GM15510 (cell line): ENCODE data around the gene ARMC2.

Source experiments
- POLR2A ChIP-seq: IDR thresholded peaks from 3 replicates; pipeline ENCODE4 v1.6.1; 2011; ENCODE audit warnings: borderline replicate concordance; ENCODE audit not compliant: insufficient read length; ENCODE audit errors: extremely low read depth

The ARMC2 gene, protein sequence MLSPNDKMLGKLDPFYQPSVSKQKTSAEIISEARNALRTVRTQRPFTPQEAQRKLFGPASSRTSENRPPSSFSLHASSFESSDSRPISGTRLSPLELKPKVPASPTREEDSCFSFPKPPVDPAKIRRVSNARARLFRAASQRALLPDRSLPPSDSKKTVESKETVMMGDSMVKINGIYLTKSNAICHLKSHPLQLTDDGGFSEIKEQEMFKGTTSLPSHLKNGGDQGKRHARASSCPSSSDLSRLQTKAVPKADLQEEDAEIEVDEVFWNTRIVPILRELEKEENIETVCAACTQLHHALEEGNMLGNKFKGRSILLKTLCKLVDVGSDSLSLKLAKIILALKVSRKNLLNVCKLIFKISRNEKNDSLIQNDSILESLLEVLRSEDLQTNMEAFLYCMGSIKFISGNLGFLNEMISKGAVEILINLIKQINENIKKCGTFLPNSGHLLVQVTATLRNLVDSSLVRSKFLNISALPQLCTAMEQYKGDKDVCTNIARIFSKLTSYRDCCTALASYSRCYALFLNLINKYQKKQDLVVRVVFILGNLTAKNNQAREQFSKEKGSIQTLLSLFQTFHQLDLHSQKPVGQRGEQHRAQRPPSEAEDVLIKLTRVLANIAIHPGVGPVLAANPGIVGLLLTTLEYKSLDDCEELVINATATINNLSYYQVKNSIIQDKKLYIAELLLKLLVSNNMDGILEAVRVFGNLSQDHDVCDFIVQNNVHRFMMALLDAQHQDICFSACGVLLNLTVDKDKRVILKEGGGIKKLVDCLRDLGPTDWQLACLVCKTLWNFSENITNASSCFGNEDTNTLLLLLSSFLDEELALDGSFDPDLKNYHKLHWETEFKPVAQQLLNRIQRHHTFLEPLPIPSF

DNA sequence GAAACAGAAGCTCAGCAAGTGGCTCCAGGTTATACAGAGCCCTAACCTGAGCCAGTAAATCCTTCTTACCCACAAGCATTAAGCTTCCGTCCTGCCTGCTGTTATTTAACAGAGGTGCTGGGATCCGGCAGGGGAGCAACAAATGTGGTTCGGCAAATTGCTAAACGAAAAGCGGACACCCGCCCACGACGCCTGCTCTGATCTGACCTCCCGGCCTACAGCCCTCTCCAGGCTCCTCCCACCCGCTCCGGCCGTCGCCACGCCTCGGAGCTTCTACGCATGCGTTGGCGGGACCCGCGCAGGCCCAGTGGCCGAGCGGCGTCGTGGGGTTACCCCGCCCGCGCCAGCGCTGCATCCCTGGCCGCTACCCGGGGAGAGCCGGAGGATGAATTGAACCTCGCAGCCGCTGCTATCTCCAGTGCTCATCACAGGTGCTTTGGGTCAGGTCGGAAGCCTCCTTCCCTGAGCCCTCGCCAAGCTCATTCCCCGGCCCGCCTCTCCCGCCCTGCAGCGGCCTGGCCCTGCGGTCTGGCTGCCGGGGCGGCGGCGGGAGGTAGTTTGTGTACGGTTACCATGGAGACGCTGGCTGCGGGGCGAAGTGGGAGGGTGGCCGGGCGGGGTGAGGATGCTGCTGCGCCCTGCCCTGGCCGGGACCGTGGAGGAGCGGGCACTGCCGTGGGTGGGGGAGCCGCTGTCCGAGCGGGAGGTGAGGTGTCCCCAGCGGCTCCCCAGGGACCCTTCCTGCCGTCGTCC lies at the start of gene ARMC2:
Gene ARMC2 (plus strand): TSS at position 307 of the 753 bp plus-strand sequence. CDS start 5,846 bp downstream, outside the sequence.
- TF ChIP-seq POLR2A: no peak

DNA sequence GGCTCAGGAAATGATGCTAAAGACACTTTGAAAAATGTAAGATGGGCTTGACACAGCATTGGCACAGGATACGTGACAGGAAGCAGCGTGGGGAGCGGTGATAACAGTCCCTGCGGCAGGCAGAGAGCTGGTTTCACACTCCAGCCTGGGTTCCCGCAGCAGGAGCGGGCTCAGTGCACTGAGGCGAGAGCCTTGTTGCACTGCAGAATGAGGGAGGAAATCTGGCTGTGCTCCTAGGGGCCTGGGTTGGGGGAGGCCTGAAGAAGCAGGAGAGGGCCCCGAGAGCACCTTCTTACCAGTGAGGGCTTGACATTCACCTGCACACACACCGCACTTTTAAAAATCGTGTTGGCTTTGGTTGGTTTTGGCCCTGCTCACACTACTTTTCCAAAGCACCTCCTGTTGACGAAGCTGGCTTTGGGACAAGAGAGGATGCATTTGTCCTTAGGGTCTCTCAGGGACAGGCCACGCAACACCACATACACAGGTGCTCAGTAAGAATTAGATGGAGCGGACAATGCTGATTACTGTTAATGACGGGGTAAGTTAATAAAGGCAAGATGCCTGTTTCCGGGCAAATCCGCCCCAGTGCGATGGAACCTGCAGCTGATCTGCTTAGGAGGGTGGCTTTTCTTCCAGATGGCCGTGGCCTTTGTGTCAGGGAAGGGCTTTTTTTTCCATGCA lies 49.4 kb upstream of the ARMC2 start:
- no peak for TF ChIP-seq POLR2A

DNA sequence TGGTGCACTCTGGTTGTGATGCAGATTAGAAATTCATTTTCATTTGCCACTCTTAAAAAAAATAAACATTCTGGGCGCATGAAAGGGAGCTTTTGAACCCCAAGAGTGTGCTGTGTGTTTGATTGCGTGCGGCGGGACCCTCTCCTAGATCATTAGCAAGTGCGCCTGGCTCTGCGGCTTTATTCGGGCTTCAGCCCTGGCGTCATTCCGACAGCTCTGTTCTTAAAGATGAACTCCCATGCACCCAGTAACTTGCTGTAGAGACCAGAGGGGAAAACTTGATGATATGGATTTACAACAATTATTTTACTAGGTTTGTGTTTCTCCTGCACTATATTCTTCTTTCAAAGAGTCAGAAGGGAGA lies 48.9 kb upstream of the ARMC2 start:
- TF ChIP-seq POLR2A: no peak

DNA sequence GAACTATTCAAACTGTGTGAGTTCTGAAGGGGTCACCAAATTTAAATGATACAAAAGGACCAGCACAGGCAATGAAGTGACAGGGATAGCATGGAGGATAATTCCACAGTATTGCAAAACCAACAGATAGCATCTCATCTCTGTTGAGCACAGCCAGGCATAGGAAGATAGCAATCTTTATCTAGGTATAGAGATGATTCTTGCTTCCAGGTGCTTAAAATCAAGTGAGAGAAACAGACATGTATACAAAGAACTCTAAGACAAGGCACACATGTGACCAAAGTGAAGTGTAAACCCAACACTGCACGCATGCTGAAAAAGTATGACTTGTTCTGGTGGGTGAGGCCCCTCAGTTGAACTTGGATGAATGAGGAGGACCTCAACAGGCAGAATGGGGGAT lies 48.4 kb upstream of the ARMC2 start:
- no peak for TF ChIP-seq POLR2A

DNA sequence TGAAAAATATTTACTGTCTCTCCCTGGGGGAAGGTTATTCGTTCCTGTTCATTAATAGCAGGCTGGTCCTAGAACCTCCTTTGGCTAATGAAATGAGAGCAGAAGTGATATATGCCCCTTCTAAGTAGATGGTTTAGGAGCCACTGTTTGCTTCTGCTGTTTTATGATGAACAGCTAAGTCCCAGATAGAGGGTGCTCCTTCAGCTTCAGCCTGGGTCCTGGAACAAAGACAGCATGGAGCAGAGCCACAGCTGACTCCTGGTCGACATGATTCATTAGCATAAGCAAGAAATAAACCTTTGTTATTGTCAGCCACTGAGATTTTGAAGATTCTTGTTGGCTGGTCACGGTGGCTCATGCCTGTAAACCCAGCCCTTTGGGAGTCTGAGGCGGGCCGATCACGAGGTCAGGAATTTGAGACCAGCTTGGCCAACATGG lies 47.8 kb upstream of the ARMC2 start:
- TF ChIP-seq POLR2A: no peak

DNA sequence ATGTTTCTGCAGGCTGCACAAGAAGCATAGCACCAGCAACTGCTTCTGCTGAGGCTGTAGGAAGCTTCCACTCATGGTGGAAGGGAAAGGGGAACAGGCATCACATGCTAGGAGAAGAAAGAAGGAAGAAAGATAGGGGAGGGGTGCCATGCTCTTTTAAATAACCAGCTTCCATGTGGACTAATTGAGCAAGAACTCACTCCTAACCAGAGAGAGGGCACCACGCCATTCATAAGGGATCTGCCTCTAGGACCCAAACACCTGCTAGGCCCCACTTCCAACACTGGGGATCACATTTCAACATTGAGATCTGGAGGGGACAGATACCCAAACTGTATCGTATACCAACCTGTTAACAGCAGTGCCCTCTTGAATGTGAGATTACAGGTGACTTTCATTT lies 46.9 kb upstream of the ARMC2 start:
- no peak for TF ChIP-seq POLR2A

DNA sequence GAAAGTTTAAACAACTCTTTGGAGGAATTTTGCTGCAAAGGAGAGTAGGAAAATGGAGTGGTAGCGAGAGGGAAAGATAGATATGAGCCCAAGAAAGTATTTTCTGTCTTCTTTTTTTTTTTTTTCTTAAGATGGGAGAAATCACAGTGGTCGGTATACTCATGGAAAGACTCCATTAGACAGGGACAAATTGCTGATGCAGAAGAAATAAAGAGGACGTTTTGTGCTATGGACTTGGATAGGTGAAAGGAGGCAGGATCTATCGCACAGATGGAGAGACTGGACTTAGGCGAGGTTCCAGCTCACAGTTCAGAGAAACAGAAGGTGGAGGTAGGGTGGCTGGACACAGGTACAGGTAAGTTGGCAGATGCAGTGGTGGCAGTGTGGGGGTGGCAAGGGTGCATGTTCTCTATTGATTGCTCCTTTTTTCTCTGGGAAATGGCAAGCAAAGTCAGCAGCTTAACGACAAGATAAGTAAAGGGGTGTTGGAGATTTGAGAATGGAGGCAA lies 44.2 kb upstream of the ARMC2 start:
- TF ChIP-seq POLR2A: no peak

DNA sequence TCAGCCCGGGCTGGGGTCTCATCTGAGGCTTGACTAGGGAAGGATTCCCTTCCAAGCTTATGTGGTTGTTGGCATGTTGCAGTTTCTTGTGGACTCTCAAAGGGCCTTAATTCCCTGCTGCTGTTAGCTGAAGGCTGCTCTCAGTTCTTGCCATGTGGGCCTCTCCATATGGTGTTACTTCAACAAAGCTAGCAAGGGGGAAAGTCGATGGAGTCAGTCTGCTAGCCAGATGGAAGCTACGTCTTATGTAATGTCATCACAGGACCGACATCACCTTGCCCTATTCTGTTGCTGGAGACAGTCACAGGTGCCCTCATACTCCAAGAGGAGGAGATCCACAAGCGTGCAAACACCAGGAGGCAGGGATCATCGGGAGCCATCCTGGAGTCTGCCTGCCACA lies 43.3 kb upstream of the ARMC2 start:
- no peak for TF ChIP-seq POLR2A

DNA sequence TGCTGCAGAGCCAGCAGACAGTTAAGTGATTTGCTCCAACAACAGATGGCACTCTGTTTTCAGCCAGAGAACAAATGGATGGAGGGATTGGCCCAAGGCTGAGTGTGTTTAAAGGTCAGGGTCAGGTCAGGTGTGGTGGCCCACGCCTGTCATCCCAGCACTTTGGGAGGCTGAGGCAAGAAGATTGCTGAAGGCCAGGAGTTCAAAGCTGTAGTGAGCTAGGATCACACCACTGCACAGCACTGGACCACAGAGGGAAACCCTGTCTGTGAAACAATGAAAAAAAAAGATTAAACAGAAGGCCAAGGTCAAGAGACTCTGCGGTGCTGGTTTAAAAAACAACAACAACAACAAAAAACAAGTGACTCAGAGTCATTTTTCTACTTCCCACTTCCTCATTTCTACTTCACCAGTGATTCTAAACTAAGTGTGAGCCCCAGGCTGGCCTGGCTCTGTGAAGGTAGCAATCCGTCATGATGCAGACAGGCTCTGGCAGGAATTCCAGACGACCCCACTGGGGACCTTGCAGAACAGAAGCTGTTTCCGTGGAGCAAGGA lies 42.5 kb upstream of the ARMC2 start:
- TF ChIP-seq POLR2A: no peak

DNA sequence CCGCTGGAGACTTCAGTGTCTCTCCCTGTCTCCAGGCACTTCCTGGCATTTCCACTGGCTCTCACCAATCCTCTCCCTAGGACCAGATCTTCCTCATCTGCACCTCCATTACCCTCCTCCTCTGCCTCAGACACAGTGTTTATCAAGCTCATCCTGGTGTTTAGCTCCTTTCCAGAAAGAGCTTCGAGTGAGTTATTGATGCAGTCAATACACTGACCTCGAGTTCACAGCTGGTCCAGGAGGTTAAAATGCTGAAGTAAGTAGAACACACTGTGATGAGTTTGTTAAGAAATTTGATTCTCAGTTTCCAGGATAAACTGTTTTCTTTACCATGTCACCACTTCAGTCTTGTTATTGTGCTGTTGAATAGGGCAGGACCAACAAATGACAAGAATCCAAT lies 42.1 kb upstream of the ARMC2 start:
- no peak for TF ChIP-seq POLR2A

DNA sequence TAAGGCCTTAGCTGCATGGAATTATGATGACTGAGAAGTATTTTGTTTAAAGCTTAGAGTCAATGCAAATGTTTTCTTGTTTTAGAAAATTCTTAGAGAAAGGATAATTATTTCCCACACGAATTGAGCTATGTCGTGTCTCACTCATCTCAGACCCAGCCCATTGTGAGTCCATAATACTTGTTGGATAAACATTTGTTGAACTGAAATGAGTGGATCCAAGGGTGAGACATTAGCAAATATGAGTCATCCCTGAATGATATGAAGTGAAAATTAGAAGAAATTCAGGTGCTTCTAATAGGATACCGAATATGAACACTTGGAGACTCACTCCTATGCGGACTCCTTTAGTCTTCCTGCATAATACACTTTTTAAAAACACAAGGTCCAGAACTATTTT lies 41.6 kb upstream of the ARMC2 start:
- no peak for TF ChIP-seq POLR2A

DNA sequence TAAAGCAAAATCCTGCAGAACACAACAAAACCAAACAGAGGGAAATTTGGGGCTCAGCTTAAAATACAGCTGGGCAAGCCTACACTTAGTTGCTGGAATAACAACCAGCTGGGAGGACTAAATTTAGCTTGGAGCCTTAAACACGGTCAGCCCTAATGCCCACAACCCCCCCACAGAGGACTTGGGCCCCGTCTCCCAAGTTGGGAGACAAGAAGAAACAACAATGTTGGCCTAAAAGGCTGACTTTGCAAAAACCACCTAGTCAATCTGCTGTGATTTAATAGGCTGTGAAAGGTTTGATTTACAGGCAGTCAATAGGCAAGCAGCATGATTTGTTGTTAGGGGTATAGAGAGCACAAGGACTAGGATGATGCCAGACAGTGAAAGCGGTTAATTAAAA lies 40.3 kb upstream of the ARMC2 start:
- TF ChIP-seq POLR2A: no peak

DNA sequence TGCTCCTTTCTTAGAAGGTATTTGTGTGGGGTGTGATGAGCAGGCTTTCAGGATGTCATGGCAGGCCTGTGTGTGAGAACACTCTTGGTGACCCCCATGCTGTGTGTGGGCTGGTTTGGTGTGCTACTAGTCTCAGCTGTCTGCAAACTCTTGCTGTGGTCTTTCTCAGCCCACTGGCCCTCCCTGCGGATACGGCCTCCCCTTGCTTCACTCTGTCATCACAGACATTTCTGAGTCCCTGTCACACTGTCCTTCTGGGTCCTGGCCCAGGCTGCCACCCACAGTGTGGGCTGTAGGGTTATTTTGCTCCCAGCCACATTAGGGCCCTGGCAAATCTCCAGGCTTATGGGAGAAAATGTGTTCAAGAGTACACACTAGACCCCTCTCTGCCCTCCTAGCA lies 39.0 kb upstream of the ARMC2 start:
- TF ChIP-seq POLR2A: no peak

DNA sequence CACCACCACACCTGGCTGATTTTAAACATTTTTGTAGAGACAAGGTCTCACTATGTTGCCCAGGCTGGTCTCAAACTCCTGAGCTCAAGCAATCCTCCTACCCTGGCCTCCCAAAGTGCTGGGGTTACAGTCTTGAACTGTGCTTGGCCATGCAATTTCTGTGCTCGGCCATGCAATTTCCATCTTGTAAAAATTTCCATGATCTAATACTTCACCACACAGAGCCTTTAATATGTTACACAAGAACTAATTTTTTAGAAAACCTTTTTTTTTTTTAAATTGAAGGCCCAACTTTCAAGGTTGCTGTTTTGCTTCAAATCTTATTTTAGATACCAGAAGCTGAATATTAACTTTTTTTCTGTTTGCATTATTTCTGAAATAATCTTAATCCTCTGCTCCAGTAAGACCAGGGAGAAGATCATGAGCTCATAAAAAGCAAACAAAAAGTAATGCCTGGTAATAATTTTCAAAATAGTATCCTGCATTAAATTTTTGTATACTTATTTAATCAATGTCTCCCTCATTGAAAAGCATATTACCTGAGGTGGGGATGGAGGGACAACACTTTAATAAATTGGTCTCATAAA lies 38.1 kb upstream of the ARMC2 start:
- TF ChIP-seq POLR2A: no peak

DNA sequence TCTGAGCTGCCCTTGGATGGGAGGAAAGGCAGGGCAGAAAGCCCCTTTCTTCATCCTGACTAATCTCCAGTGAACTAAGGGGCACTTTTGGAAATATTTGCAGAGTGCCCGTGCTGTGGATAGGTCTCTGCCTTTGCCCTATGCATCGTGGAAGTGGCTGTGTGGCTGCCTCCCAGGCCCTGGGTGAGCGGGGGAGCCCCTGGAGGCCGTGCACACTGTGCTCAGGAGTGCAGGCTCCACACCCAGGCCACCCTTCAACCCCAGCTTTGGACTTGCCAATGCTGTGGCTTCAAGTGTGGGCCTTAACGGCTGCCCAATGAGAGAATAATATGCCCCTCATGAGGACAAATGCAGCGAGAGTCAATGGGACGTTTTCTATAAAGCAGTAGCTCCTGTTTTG lies 36.7 kb upstream of the ARMC2 start:
- TF ChIP-seq POLR2A: no peak

DNA sequence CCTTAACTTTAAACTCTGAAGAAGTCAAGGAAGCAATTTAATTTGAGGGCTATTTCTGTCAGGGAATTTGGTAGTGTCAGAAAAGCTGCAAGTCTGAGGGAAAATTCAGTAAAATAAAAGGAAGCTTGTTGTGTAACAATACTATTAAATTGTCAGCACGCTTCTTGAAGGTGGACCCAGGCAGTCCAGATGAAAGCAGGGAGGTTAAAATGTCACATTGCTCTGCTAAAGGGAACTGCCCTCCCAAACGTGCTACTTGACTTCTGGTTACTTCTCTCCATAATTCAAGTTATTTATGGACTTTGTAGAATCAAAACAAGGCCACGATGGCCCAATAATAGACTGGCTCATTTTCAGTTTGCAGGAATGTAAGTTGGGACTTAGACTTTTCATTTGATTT lies 28.2 kb upstream of the ARMC2 start:
- no peak for TF ChIP-seq POLR2A
